Neural progenitor cell (in vitro differentiated cells): ENCODE results near the gene POFUT1.

Source experiments
- EZH2 ChIP-seq: fragments of 200-600 bp; sonication (generic); IDR thresholded peaks from 2 replicates; pipeline ENCODE4 v1.6.1; 2017; ENCODE audit warnings: antibody characterized with exemption, mild to moderate bottlenecking, moderate library complexity
- EZH2phosphoT487 ChIP-seq: fragments of 200-600 bp; sonication (generic); IDR thresholded peaks from 2 replicates; pipeline ENCODE4 v1.6.1; 2017; ENCODE audit warnings: antibody characterized with exemption
- TF ChIP-seq, protein P1 (sequence below): fragments of 200-600 bp; sonication (generic); IDR thresholded peaks from 2 replicates; pipeline ENCODE4 v1.5.1; 2017; ENCODE audit warnings: antibody characterized with exemption, mild to moderate bottlenecking

DNA sequence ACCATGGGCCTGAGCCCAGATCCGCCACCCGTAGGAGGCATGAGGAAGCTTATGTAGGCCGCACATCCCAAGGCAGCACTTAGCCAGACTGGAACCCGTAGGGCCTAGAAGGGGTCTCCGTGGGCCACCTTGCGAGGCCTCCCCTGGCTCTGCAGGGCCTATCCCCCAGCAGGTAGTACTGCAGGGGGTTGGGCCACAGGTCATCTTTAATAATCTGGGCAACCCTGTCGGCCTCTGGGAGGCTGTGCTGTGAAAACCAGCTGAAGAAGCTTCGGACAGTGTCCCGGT is 18.6 kb upstream of the POFUT1 start:
- TF ChIP-seq, protein P1, sequence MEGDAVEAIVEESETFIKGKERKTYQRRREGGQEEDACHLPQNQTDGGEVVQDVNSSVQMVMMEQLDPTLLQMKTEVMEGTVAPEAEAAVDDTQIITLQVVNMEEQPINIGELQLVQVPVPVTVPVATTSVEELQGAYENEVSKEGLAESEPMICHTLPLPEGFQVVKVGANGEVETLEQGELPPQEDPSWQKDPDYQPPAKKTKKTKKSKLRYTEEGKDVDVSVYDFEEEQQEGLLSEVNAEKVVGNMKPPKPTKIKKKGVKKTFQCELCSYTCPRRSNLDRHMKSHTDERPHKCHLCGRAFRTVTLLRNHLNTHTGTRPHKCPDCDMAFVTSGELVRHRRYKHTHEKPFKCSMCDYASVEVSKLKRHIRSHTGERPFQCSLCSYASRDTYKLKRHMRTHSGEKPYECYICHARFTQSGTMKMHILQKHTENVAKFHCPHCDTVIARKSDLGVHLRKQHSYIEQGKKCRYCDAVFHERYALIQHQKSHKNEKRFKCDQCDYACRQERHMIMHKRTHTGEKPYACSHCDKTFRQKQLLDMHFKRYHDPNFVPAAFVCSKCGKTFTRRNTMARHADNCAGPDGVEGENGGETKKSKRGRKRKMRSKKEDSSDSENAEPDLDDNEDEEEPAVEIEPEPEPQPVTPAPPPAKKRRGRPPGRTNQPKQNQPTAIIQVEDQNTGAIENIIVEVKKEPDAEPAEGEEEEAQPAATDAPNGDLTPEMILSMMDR, result no peak
- TF ChIP-seq EZH2 (no peak), EZH2phosphoT487 (no peak)
